Activated CD8-positive, alpha-beta memory T cell treated with anti-CD3 and anti-CD28 coated beads for 36 hours (primary cell): ENCODE measurements around the gene PNPLA8. TPM values are rescaled to one million over a fixed set of nuclear protein-coding genes. Genes with fewer than 3 reads are reported as not detected.
"Not testable (repeated sequence)": the region's sequence is repeated elsewhere in the genome, so short reads cannot be mapped to it uniquely, and the experiment has no call there.

ENCODE experiments used
- CTCF ChIA-PET: fragments of 350-600 bp; sonication (Branson Sonifier 250); formaldehyde crosslinking; loops from one replicate; lab custom pipeline; 2021; ENCODE audit warnings: antibody characterized with exemption; lab: Charles Lee
- POLR2A ChIA-PET: fragments of 350-600 bp; sonication (Branson Sonifier 250); formaldehyde crosslinking; loops from one replicate; lab custom pipeline; 2021; ENCODE audit warnings: antibody characterized with exemption; lab: Charles Lee
- total RNA-seq, 2 experiments: library from RNA; stranded (reverse); gene quantifications; one replicate each; pipeline ENCODE4 v1.2.3, GENCODE V29; 2021

PNPLA8 gene
- 10 to 100 TPM; 16.9 to 17.6 TPM for total RNA-seq

- POLR2A ChIA-PET: interaction anchor here (1.2 to 3.4 kb wide), 2 partner anchors 43 to 46 kb away, joined by 3 to 39 read pairs; partner anchors contain the start of genes DNAJB9 and THAP5
- CTCF ChIA-PET: no interaction called here
Observed at GRCh38 chr7:108525985-108526767, at the start of gene PNPLA8. TSS of gene PNPLA8 (minus strand) at chr7:108526135. CDS start at chr7:108515491, 10,644 bp downstream.

GRCh38 chr7:108575156-108575555, 49.2 kb upstream of the PNPLA8 start:
- ChIA-PET POLR2A (no interaction called here), CTCF (no interaction called here)

GRCh38 chr7:108572480-108572879, 46.5 kb upstream of the PNPLA8 start:
- ChIA-PET POLR2A (no interaction called here), CTCF (no interaction called here)

- CTCF ChIA-PET: no interaction called here
- POLR2A ChIA-PET: interaction anchor here (0.7 to 2.5 kb wide), 3 partner anchors 10 to 679 kb away, joined by 3 to 39 read pairs (median 3); partner anchors contain the start of genes DLD and PNPLA8
Observed at GRCh38 chr7:108570146-108570755, 44.3 kb upstream of the PNPLA8 start.

- ChIA-PET CTCF (no interaction called here), POLR2A (interaction anchor here (0.7 to 2.5 kb wide), 3 partner anchors 10 to 678 kb away, joined by 3 to 39 read pairs (median 3); partner anchors contain the start of genes DLD and PNPLA8)
Observed at GRCh38 chr7:108569381-108570145, 43.6 kb upstream of the PNPLA8 start, which contains the start of the genes DNAJB9 and THAP5. TSS of gene DNAJB9 (plus strand) at chr7:108569874. CDS start at chr7:108571727, 1,853 bp downstream. TSS of gene THAP5 (minus strand) at chr7:108569706. CDS start at chr7:108569569, 137 bp downstream.

GRCh38 chr7:108568801-108569380, 43.0 kb upstream of the PNPLA8 start:
- ChIA-PET CTCF (no interaction called here), POLR2A (interaction anchor here (0.6 to 2.5 kb wide), 2 partner anchors 43 to 462 kb away, joined by 3 to 39 read pairs; partner anchors contain the start of gene PNPLA8)

GRCh38 chr7:108565987-108566386, 40.1 kb upstream of the PNPLA8 start:
- CTCF ChIA-PET: no interaction called here

GRCh38 chr7:108561047-108561619, 35.2 kb upstream of the PNPLA8 start:
- ChIA-PET POLR2A (no interaction called here), CTCF (no interaction called here)

More at GRCh38 chr7:108565987-108566386, 40.1 kb upstream of the PNPLA8 start:
- POLR2A ChIA-PET: no interaction called here

- POLR2A ChIA-PET: no interaction called here
- CTCF ChIA-PET: no interaction called here
Observed at GRCh38 chr7:108559253-108559652, 33.3 kb upstream of the PNPLA8 start.

- ChIA-PET POLR2A (no interaction called here), CTCF (no interaction called here)
Observed at GRCh38 chr7:108557617-108558016, 31.7 kb upstream of the PNPLA8 start.

- ChIA-PET CTCF (no interaction called here), POLR2A (no interaction called here)
Observed at GRCh38 chr7:108557191-108557590, 31.3 kb upstream of the PNPLA8 start.

GRCh38 chr7:108556665-108557064, 30.7 kb upstream of the PNPLA8 start:
- CTCF ChIA-PET, POLR2A ChIA-PET: not testable (repeated sequence)

- POLR2A ChIA-PET, CTCF ChIA-PET: not testable (repeated sequence)
Observed at GRCh38 chr7:108548141-108548896, 22.4 kb upstream of the PNPLA8 start.

GRCh38 chr7:108541478-108541877, 15.5 kb upstream of the PNPLA8 start:
- CTCF ChIA-PET: no interaction called here
- POLR2A ChIA-PET: no interaction called here

- CTCF ChIA-PET, POLR2A ChIA-PET: not testable (repeated sequence)
Observed at GRCh38 chr7:108538685-108539084, 12.8 kb upstream of the PNPLA8 start.

- CTCF ChIA-PET, POLR2A ChIA-PET: not testable (repeated sequence)
Observed at GRCh38 chr7:108538236-108538635, 12.3 kb upstream of the PNPLA8 start.

GRCh38 chr7:108537229-108537628, 11.3 kb upstream of the PNPLA8 start:
- POLR2A ChIA-PET: no interaction called here
- CTCF ChIA-PET: no interaction called here

GRCh38 chr7:108535744-108536143, 9.8 kb upstream of the PNPLA8 start:
- CTCF ChIA-PET: no interaction called here

More at GRCh38 chr7:108535744-108536143, 9.8 kb upstream of the PNPLA8 start:
- POLR2A ChIA-PET: no interaction called here
